Panc1 (cell line): ENCODE data around the gene PRPSAP2. TPM values are rescaled to one million over a fixed set of nuclear protein-coding genes. Genes with fewer than 3 reads are reported as not detected.

Experiments
- ATAC-seq: fragments of 200-7000 bp; cut with Tn5 transposase; 2 replicates; pipeline ENCODE4 v1.9.1; 2020; ENCODE audit warnings: mild to moderate bottlenecking, moderate library complexity
- BruUV-seq: library from RNA; stranded (reverse); fragments of 400-500 nt; replicated peaks from 2 replicates; lab custom pipeline; 2021; lab: Mats Ljungman, UMichigan
- CTCF ChIA-PET: fragments of 300-600 bp; sonication (Branson Sonifier 250); formaldehyde crosslinking; loops from one replicate; lab custom pipeline; 2022; ENCODE audit warnings: antibody characterized with exemption; lab: Charles Lee
- POLR2A ChIA-PET: fragments of 300-600 bp; sonication (Branson Sonifier 250); formaldehyde crosslinking; loops from one replicate; lab custom pipeline; 2022; ENCODE audit warnings: antibody characterized with exemption; lab: Charles Lee
- DNase-seq: peaks from one replicate; pipeline ENCODE4 v3.0.0-alpha.2; 2010; ENCODE audit warnings: low read depth, low spot score
- H3K27ac ChIP-seq: 2 replicates; pipeline ENCODE4 v1.5.1; 2011; ENCODE audit warnings: mild to moderate bottlenecking, low read length, inconsistent platforms
- H3K27me3 ChIP-seq: fragments of 200-500 bp; sonication (Bioruptor generic); 2 replicates; pipeline ENCODE4 v1.6.0; 2014; ENCODE audit warnings: low read length, inconsistent platforms; ENCODE audit not compliant: control insufficient read depth, insufficient read depth
- H3K36me3 ChIP-seq: fragments of 200-500 bp; sonication (Bioruptor generic); 2 replicates; pipeline ENCODE4 v1.5.1; 2014; ENCODE audit warnings: inconsistent platforms, mild to moderate bottlenecking, low read length, moderate library complexity; ENCODE audit not compliant: control insufficient read depth, insufficient read depth
- H3K4me1 ChIP-seq: 2 replicates; pipeline ENCODE4 v1.5.1; 2011; ENCODE audit warnings: inconsistent platforms, mild to moderate bottlenecking, low read length, moderate library complexity; ENCODE audit not compliant: control insufficient read depth, insufficient read depth
- H3K4me3 ChIP-seq, 2 experiments: 2 replicates each; pipeline ENCODE4 v1.5.1; 2011 to 2012; ENCODE audit warnings: low read depth in 2 of 2, low read length in 2 of 2, mild to moderate bottlenecking in 2 of 2, inconsistent platforms in 1 of 2, moderate library complexity in 1 of 2
- H3K9me3 ChIP-seq: fragments of 200-500 bp; sonication (Bioruptor generic); 2 replicates; pipeline ENCODE4 v1.5.1; 2014; ENCODE audit warnings: low read depth, mild to moderate bottlenecking, inconsistent platforms, low read length, moderate library complexity; ENCODE audit not compliant: control insufficient read depth, insufficient read depth
- CTCF ChIP-seq: fragments of 450-650 bp; IDR thresholded peaks from 2 replicates; pipeline ENCODE4 v1.5.1; 2017; ENCODE audit warnings: mild to moderate bottlenecking
- POLR2AphosphoS5 ChIP-seq: IDR thresholded peaks from 2 replicates; pipeline ENCODE4 v1.6.1; 2012; ENCODE audit warnings: mild to moderate bottlenecking, low read depth, low read length, moderate library complexity
- SIN3A ChIP-seq: IDR thresholded peaks from 2 replicates; pipeline ENCODE4 v1.6.1; 2012; ENCODE audit warnings: low read depth, mild to moderate bottlenecking, low read length, moderate library complexity, borderline replicate concordance; ENCODE audit not compliant: insufficient read depth
- TCF7L2 ChIP-seq: IDR thresholded peaks from 2 replicates; pipeline ENCODE4 v1.6.1; 2011; ENCODE audit warnings: mild to moderate bottlenecking, low read depth, low read length, inconsistent platforms
- in situ Hi-C: cut with HindIII; loops from 2 replicates; pipeline ENCODE4 v1.10.0; 2016; ENCODE audit warnings: low sequenced_read_pairs, low pct_unique_long_range_greater_than_20kb
- intact Hi-C: fragments of 100-400 bp; cut with micrococcal nuclease; formaldehyde crosslinking; loops from one replicate; pipeline ENCODE4 v1.10.0; 2022; ENCODE audit not compliant: unreplicated experiment
- total RNA-seq: library from RNA; stranded (reverse); gene quantifications from one replicate; pipeline ENCODE4 v1.2.1, GENCODE V29; 2021; ENCODE audit not compliant: unreplicated experiment
- TF ChIP-seq, protein P1 (sequence below), 2 experiments: IDR thresholded peaks; 2 replicates each; pipeline ENCODE4 v1.6.1; 2011 to 2012; ENCODE audit warnings: low read depth in 2 of 2, control low read depth in 1 of 2, low read length in 1 of 2, mild to moderate bottlenecking in 1 of 2, moderate library complexity in 1 of 2; ENCODE audit not compliant: insufficient read depth in 1 of 2

The PRPSAP2 gene
- total RNA-seq, 1 experiment from 2014 or later, result 25.3 TPM

DNA sequence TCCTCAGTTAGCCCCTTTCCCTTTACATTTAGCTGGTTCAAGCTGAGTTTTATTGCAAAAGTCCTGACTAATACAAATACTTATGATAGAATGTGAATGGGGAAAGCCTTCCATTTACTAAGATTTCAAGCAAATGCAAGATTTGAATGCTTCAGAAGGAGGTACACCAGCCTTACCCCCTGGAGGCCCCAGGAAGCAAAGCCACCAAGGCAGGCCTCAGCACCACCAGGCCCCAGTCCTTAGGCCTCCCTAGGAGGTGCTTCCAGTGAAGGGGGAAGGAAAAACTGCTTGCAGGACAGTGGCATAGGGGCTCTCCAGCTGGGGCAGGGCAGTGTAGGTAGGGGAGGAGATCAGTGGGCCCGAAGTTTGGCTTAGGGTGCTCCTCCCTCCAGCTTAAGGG lies 7.3 kb upstream of the PRPSAP2 start:
- Histone ChIP-seq H3K4me1 (0 out of 2 replicates have a peak, but pooled peaks cover 4% of the 10 kb centered on the region), H3K27me3 (no peaks in the 10 kb centered on the region), H3K4me3 (no peak overlapping the region), H3K36me3 (no peaks in the 10 kb centered on the region), H3K27ac (no peak overlapping the region), H3K9me3 (no peaks in the 10 kb centered on the region)
- intact Hi-C loops (no loop called here), in situ Hi-C loops (no loop called here)
- no TSS peak for BruUV-seq
- no peak; the same call in 1 of the 2 replicates for ATAC-seq
- TF ChIP-seq CTCF (no peak), SIN3A (no peak), TCF7L2 (no peak), POLR2AphosphoS5 (no peak)
- TF ChIP-seq, protein P1, sequence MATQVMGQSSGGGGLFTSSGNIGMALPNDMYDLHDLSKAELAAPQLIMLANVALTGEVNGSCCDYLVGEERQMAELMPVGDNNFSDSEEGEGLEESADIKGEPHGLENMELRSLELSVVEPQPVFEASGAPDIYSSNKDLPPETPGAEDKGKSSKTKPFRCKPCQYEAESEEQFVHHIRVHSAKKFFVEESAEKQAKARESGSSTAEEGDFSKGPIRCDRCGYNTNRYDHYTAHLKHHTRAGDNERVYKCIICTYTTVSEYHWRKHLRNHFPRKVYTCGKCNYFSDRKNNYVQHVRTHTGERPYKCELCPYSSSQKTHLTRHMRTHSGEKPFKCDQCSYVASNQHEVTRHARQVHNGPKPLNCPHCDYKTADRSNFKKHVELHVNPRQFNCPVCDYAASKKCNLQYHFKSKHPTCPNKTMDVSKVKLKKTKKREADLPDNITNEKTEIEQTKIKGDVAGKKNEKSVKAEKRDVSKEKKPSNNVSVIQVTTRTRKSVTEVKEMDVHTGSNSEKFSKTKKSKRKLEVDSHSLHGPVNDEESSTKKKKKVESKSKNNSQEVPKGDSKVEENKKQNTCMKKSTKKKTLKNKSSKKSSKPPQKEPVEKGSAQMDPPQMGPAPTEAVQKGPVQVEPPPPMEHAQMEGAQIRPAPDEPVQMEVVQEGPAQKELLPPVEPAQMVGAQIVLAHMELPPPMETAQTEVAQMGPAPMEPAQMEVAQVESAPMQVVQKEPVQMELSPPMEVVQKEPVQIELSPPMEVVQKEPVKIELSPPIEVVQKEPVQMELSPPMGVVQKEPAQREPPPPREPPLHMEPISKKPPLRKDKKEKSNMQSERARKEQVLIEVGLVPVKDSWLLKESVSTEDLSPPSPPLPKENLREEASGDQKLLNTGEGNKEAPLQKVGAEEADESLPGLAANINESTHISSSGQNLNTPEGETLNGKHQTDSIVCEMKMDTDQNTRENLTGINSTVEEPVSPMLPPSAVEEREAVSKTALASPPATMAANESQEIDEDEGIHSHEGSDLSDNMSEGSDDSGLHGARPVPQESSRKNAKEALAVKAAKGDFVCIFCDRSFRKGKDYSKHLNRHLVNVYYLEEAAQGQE (IDR thresholded peaks at IDR 0.05; ENCODE audit: insufficient read depth in 1 of 2, low read depth in 2 of 2, low read length in 1 of 2), result no peak
- DNase-seq, result no peak
- POLR2A ChIA-PET, result no interaction called here
- CTCF ChIA-PET, result no interaction called here

GRCh38 chr17:18851201-18851600 lies 6.7 kb upstream of the PRPSAP2 start:
- ATAC-seq, result no peak
- no peaks in the 10 kb centered on the region for H3K9me3 ChIP-seq
- no peak for DNase-seq
- in situ Hi-C loops, result no loop called here
- 0 out of 2 replicates have a peak, but pooled peaks cover 4% of the 10 kb centered on the region for H3K4me1 ChIP-seq
- no peak for TF ChIP-seq POLR2AphosphoS5
- no peak for TF ChIP-seq CTCF
- TF ChIP-seq, protein P1 (IDR thresholded peaks at IDR 0.05; ENCODE audit: insufficient read depth in 1 of 2, low read depth in 2 of 2, low read length in 1 of 2), result no peak
- no peak for TF ChIP-seq TCF7L2
- TF ChIP-seq SIN3A, result no peak
- no TSS peak for BruUV-seq
- no peaks in the 10 kb centered on the region for H3K36me3 ChIP-seq
- intact Hi-C loops, result no loop called here
- ChIA-PET POLR2A (no interaction called here), CTCF (no interaction called here)
- H3K4me3 ChIP-seq, result no peak overlapping the region
- no peak overlapping the region for H3K27ac ChIP-seq
- no peaks in the 10 kb centered on the region for H3K27me3 ChIP-seq
